Measurements from ENCODE around the gene RAB10. TPM values are rescaled to one million over a fixed set of nuclear protein-coding genes. Genes with fewer than 3 reads are reported as not detected.

RAB10 gene
- polyA plus RNA-seq, result 56.6 and 62.6 TPM in 2 replicates

GRCh38 chr2:26033818-26034636 is at the start of gene RAB10:
RAB10 (plus strand) TSS chr2:26034084; CDS start chr2:26034609, 525 bp downstream.

GRCh38 chr2:26172871-26173775 is 139.2 kb downstream of the RAB10 start, which contains the start of gene GAREM2:
GAREM2 (plus strand) TSS chr2:26173088; CDS start chr2:26173221, 133 bp downstream.

Other genes with a start within 250 kb of the RAB10 start
- gene ASXL2, start 155.6 kb upstream of the RAB10 start, polyA plus RNA-seq, result 3.1 and 4.0 TPM in 2 replicates
- 65.3 and 81.1 TPM in 2 replicates for gene KIF3C, start 51.6 kb upstream of the RAB10 start, polyA plus RNA-seq
- gene GAREM2, start 139.0 kb downstream of the RAB10 start, polyA plus RNA-seq, result 1.2 and 1.6 TPM in 2 replicates
- gene HADHA, start 210.5 kb downstream of the RAB10 start, polyA plus RNA-seq, result 36.8 and 42.8 TPM in 2 replicates
- 69.7 and 74.3 TPM in 2 replicates for gene HADHB, start 210.9 kb downstream of the RAB10 start, polyA plus RNA-seq

Measured in Purkinje cell (primary cell).